ENCODE measurements around the gene FAF1.
A peak's percentile ranks its signal among the peaks of the same experiment; 100 is the strongest.

Gene FAF1

DNA sequence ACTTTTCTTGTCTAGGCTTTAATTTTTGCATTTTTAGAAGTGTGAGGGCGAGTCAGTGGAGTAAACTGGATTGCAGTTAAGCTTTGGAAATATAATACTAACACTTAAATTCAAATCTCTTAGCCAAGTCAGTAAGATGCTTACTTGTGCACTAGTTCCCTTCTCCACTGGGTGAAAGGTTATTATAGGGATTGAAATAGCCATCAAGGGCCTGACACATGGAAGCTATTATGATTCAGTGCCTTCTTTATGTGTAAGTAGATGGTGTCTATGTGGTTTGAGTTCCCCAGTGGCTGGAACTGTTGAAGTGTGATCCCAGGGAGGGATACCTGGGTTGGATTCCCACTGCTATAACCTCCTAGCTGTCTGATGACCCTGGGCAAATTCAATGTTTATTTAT lies 512.1 kb downstream of the FAF1 start:
- FAIRE-seq (no peak), DNase-seq (ENCODE audit: low spot score) (no peak)

DNA sequence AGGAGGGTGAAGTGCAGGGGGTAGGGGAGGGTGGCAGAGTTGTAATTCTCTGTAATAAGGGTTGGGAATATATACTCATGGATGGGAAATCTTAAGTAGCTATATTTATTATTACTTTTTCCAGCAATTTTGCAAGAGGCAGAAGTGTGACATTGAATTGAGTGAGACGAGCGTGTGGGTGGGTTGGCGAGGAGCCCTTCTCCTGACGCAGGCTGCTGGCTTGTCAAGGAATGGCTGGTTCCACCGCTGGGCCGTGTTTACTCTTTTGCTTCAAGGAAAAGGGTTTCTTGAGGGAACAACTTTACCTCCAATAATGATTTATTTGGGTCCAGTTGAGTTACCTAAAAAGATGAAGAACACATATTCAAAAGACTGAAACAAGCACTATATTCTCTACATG lies 518.9 kb downstream of the FAF1 start:
- FAIRE-seq (no peak), DNase-seq (ENCODE audit: low spot score) (no peak)

DNA sequence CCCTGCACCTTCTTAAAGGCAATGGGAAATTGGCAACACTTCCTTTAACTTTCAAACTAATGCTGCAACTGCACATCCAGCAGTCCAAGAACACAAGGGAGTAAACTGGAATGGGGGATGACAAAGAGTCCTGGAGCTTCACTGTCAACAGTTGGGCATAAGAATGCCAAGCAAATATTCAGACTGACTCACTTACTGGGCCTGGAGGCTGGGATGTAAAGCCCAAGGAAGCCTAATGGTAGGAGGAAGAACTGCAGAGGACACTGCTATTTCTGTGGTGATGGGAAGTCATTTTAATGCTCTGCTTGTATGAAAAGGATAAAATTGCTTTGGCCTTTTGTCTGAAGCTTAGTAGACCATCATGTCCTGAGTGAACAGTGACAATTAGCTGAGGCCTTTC lies 521.1 kb downstream of the FAF1 start:
- no peak for DNase-seq (ENCODE audit: low spot score)
- FAIRE-seq, result no peak

DNA sequence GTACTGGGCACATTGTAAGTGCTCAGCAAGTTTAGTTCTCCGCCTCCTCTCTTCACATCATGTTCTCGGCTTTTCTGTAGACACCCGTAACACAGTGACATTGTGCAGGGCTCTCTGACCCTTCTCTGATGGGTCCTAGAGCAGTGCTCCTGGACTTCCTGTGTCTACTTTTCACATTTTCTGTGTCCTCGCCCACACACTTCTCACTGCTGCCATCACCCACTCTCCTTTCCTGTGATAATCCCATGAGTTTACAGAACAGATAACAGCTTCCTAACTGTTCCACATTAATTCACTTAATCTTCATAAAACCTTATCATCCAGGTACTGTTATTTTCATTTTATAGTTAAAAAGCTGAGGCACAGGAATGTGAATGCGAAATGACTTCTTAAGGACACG lies 523.6 kb downstream of the FAF1 start:
- DNase-seq (ENCODE audit: low spot score) (no peak), FAIRE-seq (no peak)

DNA sequence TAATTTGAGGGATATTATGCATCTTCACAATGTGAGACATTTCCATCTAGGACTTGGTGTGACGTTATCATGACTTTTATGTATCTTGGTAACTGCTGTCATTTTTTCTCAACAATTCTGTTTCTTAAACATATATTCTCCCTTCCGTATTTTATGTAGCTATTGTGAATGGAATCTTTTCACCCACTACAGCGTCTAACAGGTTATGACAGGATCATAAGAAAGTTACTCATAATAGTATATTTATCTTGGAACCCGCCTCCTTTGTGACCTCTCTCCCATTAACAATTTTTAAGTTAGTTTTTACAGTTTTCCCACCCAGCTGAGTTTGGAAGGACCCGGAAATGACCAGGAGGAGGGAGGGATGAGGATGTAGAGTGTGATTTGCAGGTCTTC lies 530.1 kb downstream of the FAF1 start:
- DNase-seq (ENCODE audit: low spot score) (no peak), FAIRE-seq (no peak)

DNA sequence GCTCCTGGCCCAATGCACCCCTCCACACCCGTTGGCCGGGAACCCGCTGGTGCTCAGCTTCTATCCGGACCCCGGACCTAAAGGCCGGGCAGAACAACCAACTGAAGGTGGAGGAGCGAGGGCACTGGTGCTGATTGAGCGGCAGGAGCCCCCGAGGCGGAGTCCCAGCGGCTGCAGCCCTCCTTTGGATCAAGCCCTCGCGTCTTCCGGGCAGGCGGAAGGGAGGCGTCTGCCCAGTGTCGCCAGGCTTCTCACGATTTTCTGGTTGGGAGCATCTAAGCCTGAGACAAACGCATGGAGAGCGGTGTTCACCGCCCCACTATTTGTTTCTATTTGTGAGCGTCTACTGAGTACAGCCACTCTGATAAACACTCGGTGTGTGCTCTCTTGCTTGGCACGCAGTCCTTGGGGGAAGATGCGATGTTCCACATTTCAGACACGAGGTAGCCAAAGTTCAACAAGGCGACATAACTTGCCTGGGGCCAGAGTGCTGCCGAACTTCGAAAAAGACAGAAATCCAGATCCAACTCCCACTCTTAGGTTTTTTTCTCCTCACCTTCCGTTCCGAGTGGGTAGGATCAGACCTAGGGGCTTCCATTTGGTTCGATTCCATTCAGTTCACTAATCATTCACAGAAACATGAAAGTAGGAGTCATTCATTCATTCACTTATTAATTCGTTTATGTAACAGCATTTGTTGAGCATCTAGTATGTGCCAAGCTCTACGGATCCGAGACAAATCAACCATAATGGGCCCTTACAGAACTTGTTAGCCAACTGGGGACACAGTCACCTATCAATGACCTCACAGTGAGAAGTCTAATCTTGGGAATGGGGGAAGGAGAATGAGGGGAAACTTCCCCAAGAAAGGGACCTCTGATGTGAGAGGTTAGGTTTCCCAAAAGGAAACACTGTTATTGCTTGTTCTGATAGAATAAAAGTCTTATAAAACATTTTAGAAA lies 532.0 kb downstream of the FAF1 start:
- DNase-seq (ENCODE audit: low spot score) (no peak), FAIRE-seq (no peak)

DNA sequence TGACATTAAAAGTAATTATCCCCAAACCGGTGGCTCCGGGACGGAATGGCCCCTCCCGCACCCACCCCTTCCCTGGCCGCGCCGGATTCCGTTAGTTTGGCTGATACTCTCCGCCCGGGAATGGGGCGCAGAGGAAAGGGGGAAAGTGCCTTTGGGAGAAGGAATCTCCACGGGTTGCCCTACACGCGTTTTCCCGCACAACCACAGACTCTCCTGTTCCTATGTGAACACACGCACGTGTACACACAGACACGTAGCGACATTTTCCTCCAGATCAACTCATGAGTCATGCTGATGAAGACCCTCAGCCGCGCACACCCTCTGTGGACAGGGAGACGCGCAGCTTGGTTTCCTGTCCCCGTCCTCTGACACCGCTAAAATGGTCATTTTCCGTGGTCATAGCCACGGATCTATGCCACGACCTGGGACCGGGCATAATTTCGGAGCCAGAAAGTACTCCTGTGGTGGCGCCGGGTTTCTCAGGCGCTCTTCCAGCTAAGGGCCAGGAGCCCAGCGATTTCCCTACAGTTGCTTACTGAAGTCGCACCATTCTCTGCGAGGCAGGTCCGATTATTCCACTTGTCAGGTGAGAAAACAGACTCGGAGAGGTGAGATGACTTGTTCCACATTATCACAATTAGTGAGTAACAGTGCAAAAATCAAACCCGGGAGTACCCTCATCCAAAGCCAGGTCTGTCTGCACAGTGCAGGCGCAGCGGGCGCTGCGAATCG lies 532.8 kb downstream of the FAF1 start:
- FAIRE-seq (no peak), DNase-seq (ENCODE audit: low spot score) (no peak)

DNA sequence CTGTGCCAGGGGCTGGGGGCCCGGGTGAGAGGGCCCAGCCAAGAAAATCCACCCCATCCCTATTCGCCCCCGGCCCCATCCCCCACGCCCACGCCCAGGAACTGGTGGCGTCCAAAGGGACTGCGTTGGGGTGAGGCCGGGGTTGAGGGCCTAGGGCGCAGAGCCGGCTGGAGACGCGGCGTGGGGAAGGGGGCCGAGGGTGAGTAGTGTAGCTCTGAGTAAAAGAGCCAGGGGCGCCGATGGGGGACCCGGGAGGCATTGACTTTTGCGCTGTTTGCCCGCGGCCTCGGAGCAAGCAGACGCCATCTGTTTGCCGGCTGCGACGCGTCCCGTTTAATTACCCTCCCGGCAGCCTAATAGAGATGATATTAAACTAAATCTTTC lies 533.4 kb downstream of the FAF1 start:
- no peak for DNase-seq (ENCODE audit: low spot score)
- FAIRE-seq, result no peak

DNA sequence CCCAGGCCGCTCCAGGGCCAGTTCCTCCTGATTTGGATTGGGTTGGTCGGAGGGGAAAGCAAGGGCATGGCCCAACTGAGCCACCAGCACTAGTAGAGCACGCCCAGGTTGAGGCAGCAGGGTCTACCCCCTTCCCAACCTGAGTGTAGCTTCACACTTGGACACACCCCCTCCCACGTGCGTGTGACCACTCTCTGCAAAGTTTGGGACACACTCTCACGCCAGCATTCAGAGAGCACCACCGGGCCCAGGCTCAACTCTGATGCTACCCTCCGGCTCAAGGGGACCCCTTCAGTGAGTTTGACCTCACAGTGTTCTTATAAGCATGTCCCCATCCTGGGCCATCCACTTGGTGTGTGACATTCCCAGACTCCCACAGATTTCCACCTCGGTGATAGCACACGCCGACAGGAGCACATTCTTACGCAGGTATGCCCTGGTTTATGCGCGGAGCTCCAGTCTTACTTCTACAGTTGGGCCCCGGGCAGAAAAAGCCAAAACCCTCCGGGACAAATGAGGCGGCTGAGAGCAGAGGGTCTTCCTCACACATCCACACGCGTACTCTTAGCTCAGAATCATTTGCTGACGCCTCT lies 533.9 kb downstream of the FAF1 start:
- FAIRE-seq (peak; percentile 53), DNase-seq (ENCODE audit: low spot score) (no peak)

DNA sequence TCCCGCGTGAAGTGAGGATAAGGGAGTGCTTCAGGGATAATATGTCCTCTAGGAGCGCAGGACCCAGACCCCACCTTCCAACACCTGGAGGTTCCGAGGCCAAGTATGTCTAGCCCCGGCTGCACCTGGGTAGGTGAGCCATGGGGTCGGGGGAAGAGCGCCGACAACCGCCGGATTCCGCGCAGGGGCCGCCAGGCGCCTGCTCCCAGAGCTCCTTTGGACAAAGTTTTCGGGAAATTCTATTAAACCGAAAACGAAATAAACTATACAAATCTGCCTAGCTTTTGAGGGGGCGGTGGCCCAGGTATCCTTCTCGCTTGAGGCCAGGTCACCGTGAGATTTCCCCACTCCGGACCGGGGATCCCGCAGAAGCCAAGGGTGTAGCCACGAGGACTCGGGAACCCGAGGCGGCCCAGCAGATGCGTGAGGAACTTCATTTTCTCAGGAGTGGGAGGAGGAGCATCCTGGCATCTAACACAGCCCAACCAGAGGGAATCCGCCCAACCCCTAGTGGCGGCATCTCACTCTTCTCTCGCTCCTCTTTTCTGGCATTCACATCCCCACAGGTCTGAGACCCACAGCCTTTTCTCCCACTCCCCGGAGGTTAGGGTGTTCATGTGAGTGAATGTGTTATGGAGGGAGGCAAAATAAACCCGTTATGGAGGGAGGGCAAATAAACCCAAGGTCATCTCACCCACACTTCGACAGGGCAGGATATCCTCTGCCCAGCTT lies 534.5 kb downstream of the FAF1 start:
- DNase-seq (ENCODE audit: low spot score), result no peak
- FAIRE-seq, result no peak

DNA sequence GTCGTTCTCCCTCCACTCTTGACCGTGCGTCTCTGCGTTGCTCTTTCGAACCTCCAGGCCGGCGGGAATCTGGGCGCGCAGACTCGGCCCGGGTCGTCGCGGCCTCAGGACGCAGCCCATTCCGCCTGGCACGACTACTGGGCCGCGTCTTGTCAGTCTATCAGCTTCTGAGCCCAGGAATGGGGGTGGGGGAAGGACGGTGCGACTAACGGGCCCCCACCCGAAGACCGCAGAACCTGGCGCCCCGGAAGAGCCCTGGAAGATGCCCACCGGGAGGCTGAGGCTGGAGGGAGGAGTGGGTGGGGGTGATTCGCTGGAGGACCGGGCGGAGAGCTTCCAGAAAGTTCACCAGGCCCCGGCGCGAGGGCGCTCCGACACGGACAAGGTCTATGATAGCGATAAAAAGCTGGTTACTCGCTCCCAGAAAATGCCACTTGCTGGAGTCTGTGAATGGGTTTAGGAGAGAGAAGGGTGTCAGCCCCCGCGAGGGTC lies 535.1 kb downstream of the FAF1 start:
- DNase-seq (ENCODE audit: low spot score) (no peak), FAIRE-seq (no peak)

DNA sequence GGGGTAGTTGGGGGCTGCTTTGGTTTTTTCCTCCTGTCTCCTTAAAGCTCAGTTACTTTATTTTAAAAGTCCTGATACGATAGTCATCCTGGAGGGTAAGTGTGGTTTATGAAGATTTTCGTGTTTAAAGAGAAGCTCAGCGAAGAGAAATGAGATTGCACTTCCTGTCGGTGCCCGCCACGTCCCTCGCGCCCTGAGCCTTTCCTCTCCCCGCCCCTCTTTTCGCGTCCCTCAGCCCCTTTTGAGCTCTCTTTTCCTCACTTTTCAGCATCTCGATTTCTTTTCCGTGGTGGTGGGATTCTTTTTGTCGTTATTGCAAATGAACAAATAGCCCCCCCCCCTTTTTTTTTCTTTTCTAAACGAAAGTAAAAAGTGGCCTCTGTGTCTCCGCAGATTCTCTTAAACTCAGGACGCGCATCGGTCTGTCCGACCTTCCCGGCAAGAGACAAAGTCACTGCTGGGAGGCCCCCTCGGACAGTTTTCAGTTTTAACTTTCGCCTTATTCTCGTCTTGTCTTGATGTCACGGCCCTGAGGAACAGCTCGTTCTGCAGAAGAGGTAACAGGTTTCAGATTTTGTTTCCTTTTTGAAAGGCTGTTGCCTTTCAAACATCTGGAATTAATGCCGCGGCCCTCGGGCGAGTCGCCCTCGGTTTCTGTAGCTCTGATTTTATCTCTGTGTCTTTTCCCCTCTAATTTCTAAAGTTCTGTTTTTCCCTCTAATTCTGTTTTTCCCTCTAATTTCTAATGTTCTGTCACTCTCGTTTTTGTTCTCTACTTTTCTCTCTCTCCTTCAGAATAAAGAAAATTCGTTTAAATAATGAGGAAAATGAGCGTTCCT lies 535.8 kb downstream of the FAF1 start:
- FAIRE-seq, result no peak
- no peak for DNase-seq (ENCODE audit: low spot score)

DNA sequence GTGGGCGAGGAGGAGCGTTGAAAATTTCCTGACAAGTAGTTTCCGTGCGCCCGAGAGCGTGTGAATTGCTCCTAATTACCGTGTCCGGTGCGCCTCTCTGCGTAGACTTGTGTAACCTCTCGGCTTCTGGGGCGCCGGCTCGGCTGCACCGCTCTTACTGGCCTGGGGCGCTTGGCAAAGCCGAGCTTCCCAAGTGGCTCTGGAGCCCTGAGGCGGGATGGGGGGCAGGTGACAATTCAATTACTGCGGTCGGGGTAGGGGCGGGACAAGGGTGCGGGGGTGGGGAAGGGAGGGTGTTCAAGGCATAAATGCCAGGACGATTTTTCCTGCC lies 536.4 kb downstream of the FAF1 start:
- no peak for FAIRE-seq

DNA sequence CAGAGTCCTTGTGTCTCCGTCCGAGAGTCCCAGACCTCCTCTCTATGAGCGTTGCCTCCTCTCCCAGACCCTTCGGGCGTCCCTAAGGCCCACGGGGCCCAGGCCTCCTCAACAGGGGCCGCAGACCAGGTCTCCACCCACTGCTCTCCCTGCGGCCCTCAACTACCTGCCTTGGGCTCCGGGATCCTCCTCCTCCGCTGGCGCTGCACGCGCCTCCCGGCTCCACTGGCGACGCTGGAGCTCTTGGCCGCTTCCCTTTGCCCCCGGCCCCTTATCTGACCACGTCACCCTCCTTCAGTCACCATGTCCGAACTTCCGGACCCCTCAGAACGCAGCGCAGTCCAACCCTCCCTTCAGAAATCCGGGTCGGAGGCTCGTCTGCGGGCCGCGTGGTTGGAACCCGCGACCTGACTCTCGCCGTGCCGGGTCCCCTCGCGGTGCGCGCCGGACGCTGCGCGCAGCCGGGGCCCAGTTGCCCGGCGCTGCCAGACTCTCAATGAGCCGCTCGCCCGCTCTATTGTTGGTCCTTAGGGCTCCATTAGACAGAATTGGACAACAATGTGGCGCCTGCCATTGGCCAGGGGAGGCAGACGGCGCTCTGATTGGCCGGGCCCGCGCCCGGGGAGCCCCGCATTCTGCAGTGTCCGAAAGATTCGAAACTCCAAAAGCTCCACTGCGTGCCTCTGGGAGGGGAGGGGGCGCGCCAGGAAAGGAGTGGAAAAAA lies 537.0 kb downstream of the FAF1 start, which contains the start of gene DMRTA2:
Gene DMRTA2 (minus strand): TSS at position 498 of the 724 bp plus-strand sequence. CDS start 1,907 bp downstream, outside the sequence.
- FAIRE-seq (no peak), DNase-seq (ENCODE audit: low spot score) (no peak)

More for the DNA sequence above, 536.4 kb downstream of the FAF1 start:
- DNase-seq (ENCODE audit: low spot score), result peak; percentile 31

DNA sequence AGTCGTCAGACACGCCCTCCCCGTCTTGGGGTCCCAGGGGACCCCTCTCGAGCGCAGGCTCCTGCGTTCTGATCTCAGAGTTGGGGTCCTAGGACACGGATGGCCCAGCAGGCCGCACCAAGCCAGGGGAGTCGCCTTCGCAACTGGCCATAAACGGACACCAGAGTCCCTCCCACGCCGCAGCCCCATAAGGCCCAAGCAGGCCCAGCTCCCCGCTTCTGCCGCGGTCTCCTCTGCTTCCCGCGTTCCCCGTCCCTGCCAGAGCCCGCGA lies 537.5 kb downstream of the FAF1 start:
- DNase-seq (ENCODE audit: low spot score) (no peak), FAIRE-seq (no peak)

DNA sequence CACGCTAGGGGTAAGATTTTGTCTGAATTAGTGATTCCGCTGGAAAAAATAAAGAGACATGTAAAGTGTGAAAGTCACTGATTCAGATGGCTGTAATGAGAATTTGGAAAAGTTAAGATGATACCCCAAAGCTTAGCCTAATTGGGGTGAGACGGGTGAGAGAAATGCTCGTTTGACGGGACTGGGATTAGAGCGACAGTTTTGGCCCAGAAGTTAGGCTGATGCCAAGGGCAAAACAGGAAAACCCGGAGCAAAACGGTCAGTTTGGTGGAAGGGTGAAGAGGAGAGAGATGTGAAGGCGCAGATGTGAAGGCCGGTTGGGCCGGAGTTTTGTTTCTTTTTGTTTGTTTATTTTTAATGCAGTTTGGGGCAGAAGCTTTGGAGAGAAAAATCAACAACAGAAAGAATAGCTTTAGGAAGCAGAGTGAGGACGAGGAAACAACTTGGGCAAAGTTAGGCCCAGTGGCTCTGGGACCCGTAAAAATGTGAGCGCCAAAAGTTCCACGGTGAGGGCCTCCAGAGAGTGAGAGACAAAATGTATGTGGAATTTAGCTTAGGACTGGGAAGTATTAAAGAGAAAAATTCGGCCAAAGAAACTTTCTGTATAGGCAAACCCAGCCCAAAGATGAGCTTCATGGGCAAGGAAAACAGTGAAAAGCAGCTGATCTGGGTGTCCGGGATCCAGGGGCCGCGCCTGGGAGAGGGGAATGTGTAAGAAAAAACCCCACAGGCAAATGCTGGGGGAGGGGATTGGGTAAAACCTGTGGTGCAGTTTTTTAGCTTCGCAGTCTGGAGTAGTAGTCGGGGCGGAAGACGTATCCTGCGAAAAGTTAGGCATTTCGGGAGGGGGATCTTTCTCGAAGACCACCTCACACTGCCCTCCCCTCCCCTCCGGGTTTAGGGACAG lies 538.0 kb downstream of the FAF1 start:
- FAIRE-seq (no peak), DNase-seq (ENCODE audit: low spot score) (no peak)

DNA sequence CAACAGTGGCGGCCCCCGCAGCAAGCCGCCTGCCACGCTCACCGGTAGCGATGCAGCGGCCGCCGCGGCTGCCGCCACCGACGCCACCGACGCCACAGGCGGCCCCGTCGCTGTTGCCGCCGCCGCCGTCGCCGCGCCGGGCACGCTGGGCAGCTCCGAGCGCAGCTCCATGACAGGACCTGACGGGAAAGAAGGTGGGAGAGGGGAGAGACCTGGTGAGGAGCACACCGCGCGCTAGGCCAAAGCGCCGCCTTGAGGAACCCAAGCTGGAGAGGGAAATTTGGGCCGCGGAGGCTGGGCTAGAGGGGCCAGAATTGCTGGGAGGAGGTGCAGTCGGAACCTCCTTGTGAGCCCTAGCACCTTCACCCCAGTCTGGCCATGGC lies 538.7 kb downstream of the FAF1 start:
- no peak for DNase-seq (ENCODE audit: low spot score)
- FAIRE-seq, result no peak

DNA sequence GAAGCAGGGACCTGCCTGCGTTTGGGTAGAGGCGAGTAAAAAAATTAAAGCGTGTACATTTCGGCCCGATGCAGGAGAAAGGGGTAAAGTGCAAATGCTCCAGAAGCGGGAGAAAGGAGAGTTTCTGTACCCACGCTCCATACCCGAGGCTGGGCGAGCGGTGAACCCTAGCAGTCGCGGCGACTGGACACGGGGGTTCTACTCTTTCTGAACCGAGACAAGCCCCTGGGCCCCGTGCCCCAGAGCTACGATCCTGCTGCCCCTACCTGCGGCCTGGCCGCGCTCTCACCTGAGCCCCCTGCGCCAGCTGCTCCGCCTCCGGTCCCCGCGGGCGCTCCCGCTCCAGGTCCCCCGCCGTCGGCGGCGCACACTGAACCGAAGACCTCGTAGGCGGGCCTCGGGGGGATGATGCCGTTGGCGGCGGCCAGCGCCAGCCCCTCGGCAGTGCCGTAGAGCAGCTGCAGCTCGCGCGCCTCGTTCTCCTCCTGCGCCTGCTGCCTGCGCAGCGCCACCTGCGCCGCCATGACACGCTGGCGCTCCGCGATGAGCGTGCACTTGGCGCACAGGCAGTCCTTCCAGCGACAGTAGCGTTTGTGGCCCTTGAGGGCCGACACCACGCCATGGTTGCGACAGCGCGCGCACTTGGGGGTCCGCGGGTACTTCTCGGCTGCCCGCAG lies 539.2 kb downstream of the FAF1 start:
- DNase-seq (ENCODE audit: low spot score), result no peak

More for the DNA sequence above, 539.2 kb downstream of the FAF1 start:
- no peak for FAIRE-seq
